GM23338 (cell line): ENCODE measurements around the gene YWHAE. TPM values are rescaled to one million over a fixed set of nuclear protein-coding genes. Genes with fewer than 3 reads are reported as not detected.

Source experiments
- ATAC-seq: fragments of 200-7000 bp; cut with Tn5 transposase; 3 replicates; pipeline ENCODE4 v1.9.1; 2020
- DNase-seq: peaks from one replicate; pipeline ENCODE4 v3.0.0-alpha.2; 2015; ENCODE audit warnings: low spot score
- H2AFZ ChIP-seq: fragments of 200-600 bp; sonication (generic); 2 replicates; pipeline ENCODE4 v1.8.0; 2016; ENCODE audit warnings: antibody characterized with exemption, mild to moderate bottlenecking, moderate library complexity
- H3F3A ChIP-seq: fragments of 200-600 bp; sonication (generic); replicated peaks from 2 replicates; pipeline ENCODE4 v1.8.0; 2017; ENCODE audit warnings: antibody characterized with exemption, mixed run types, low read depth
- H3K27ac ChIP-seq: fragments of 200-600 bp; sonication (generic); 2 replicates; pipeline ENCODE4 v1.6.1; 2016; ENCODE audit warnings: low read depth
- H3K27me3 ChIP-seq: fragments of 200-600 bp; sonication (generic); 2 replicates; pipeline ENCODE4 v1.8.0; 2016; ENCODE audit warnings: mild to moderate bottlenecking, mixed run types, moderate library complexity; ENCODE audit not compliant: insufficient read depth
- H3K36me3 ChIP-seq: fragments of 200-600 bp; sonication (generic); 2 replicates; pipeline ENCODE4 v1.8.0; 2016; ENCODE audit warnings: mild to moderate bottlenecking; ENCODE audit not compliant: insufficient read depth
- H3K4me1 ChIP-seq: fragments of 200-600 bp; sonication (generic); 2 replicates; pipeline ENCODE4 v1.8.0; 2016; ENCODE audit warnings: mild to moderate bottlenecking, moderate library complexity; ENCODE audit not compliant: insufficient read depth
- H3K4me2 ChIP-seq: fragments of 200-600 bp; sonication (generic); 2 replicates; pipeline ENCODE4 v1.7.1; 2017; ENCODE audit warnings: mixed run types
- H3K4me3 ChIP-seq: fragments of 200-600 bp; sonication (generic); 2 replicates; pipeline ENCODE4 v1.6.1; 2016; ENCODE audit warnings: mixed run types
- H3K79me2 ChIP-seq: fragments of 200-600 bp; sonication (generic); replicated peaks from 2 replicates; pipeline ENCODE4 v1.8.0; 2017; ENCODE audit warnings: mild to moderate bottlenecking; ENCODE audit not compliant: insufficient read depth
- H3K9me2 ChIP-seq: fragments of 200-600 bp; sonication (generic); 2 replicates; pipeline ENCODE4 v1.8.0; 2017; ENCODE audit not compliant: insufficient read depth
- H4K20me1 ChIP-seq: fragments of 200-600 bp; sonication (generic); replicated peaks from 2 replicates; pipeline ENCODE4 v1.8.0; 2017; ENCODE audit warnings: mild to moderate bottlenecking; ENCODE audit not compliant: insufficient read depth
- H3K27ac Mint-ChIP-seq: 2 replicates; pipeline ENCODE4 v1.8.0; 2020; ENCODE audit warnings: inconsistent platforms, mild to moderate bottlenecking, moderate library complexity, mixed read lengths
- H3K27me3 Mint-ChIP-seq: 3 replicates; pipeline ENCODE4 v1.8.0; 2022; ENCODE audit warnings: low read depth, mild to moderate bottlenecking, moderate library complexity, mixed read lengths, inconsistent platforms; ENCODE audit not compliant: insufficient read depth, poor library complexity
- H3K36me3 Mint-ChIP-seq: 3 replicates; pipeline ENCODE4 v1.8.0; 2021; ENCODE audit warnings: low read depth, mild to moderate bottlenecking, inconsistent platforms, moderate library complexity, mixed read lengths
- H3K4me1 Mint-ChIP-seq: 3 replicates; pipeline ENCODE4 v1.8.0; 2020; ENCODE audit warnings: mild to moderate bottlenecking, inconsistent platforms, mixed read lengths
- H3K4me3 Mint-ChIP-seq: 3 replicates; pipeline ENCODE4 v1.8.0; 2021; ENCODE audit warnings: moderate library complexity, mild to moderate bottlenecking, inconsistent platforms, mixed read lengths
- H3K9me3 Mint-ChIP-seq: 3 replicates; pipeline ENCODE4 v1.8.0; 2020; ENCODE audit warnings: moderate library complexity, mild to moderate bottlenecking, inconsistent platforms, mixed read lengths
- CREB1 ChIP-seq: fragments of 250-450 bp; sonication (Bioruptor Pico); IDR thresholded peaks from 2 replicates; pipeline ENCODE4 v1.5.0; 2020; ENCODE audit warnings: low read depth, mild to moderate bottlenecking, moderate library complexity
- CTCF ChIP-seq, 2 experiments: fragments of 200-600 bp in 1 of 2; sonication (generic) in 1 of 2; conservative IDR thresholded peaks; 2 replicates each; pipeline versions ENCODE4 v1.5.1 to v1.6.1; 2016 to 2017; ENCODE audit warnings: antibody characterized with exemption in 2 of 2, low read depth in 2 of 2, mild to moderate bottlenecking in 2 of 2, moderate library complexity in 1 of 2
- ETS1 ChIP-seq: IDR thresholded peaks from 2 replicates; pipeline ENCODE4 v1.6.1; 2016; ENCODE audit warnings: antibody characterized with exemption
- EZH2phosphoT487 ChIP-seq: fragments of 200-600 bp; sonication (generic); IDR thresholded peaks from one replicate; pipeline ENCODE4 v1.8.1; 2018; ENCODE audit warnings: antibody characterized with exemption; ENCODE audit not compliant: unreplicated experiment
- JUNB ChIP-seq: IDR thresholded peaks from one replicate; pipeline ENCODE4 v1.6.1; 2016; ENCODE audit warnings: antibody characterized with exemption; ENCODE audit not compliant: unreplicated experiment
- NANOG ChIP-seq: IDR thresholded peaks from 2 replicates; pipeline ENCODE4 v1.6.1; 2016; ENCODE audit warnings: antibody characterized with exemption, borderline replicate concordance
- POLR2AphosphoS5 ChIP-seq: IDR thresholded peaks from 2 replicates; pipeline ENCODE4 v1.6.1; 2016; ENCODE audit warnings: antibody characterized with exemption, low read depth
- REST ChIP-seq: IDR thresholded peaks from one replicate; pipeline ENCODE4 v1.6.1; 2018; ENCODE audit warnings: antibody characterized with exemption; ENCODE audit not compliant: unreplicated experiment
- STAT1 ChIP-seq: IDR thresholded peaks from one replicate; pipeline ENCODE4 v1.6.1; 2016; ENCODE audit warnings: antibody characterized with exemption; ENCODE audit not compliant: unreplicated experiment
- ZNF331 ChIP-seq: fragments of 250-450 bp; sonication (Bioruptor Pico); IDR thresholded peaks from 2 replicates; pipeline ENCODE4 v1.5.0; 2020; ENCODE audit warnings: low read depth, mild to moderate bottlenecking, moderate library complexity
- ZNF462 ChIP-seq: fragments of 250-450 bp; sonication (Bioruptor Pico); IDR thresholded peaks from 2 replicates; pipeline ENCODE4 v1.5.0; 2020; ENCODE audit warnings: mild to moderate bottlenecking, moderate library complexity
- polyA plus RNA-seq: library from polyadenylated mRNA; unstranded; fragments of >200 nt; fragmentation: Nextera tagmentation; extraction: Ambion mirVana; gene quantifications from 2 replicates; pipeline ENCODE4 v1.2.1, GENCODE V29; 2016
- total RNA-seq: library from RNA; depleted of rRNA; stranded (reverse); fragments of >200 nt; shearing (Covaris generic); gene quantifications from 2 replicates; pipeline ENCODE4 v1.2.3, GENCODE V29; 2014

YWHAE gene
- total and polyA plus RNA-seq, 2 experiments from 2014 or later, result 1,251 to 1,283 TPM

GRCh38 chr17:1386265-1386664 lies 13.8 kb downstream of the YWHAE start:
- no peaks in the 10 kb centered on the region for H3K9me2 ChIP-seq
- H3K4me2 ChIP-seq, result no peak overlapping the region
- no peak overlapping the region for H3K4me3 Mint-ChIP-seq
- H3K4me1 ChIP-seq, result peaks cover 41% of the 10 kb centered on the region
- H3K4me3 ChIP-seq, result no peak overlapping the region
- H3K36me3 Mint-ChIP-seq, result peaks cover 15% of the 10 kb centered on the region; the same call in 2 of the 3 replicates
- no peaks in the 10 kb centered on the region for H3K27me3 ChIP-seq
- no peak for TF ChIP-seq ZNF462 (CRISPR knock-in tag)
- TF ChIP-seq CTCF (conservative IDR thresholded peaks at IDR 0.05; ENCODE audit: low read depth in 2 of 2), result no peak
- TF ChIP-seq ZNF331 (CRISPR knock-in tag), result no peak
- no peak for TF ChIP-seq JUNB
- TF ChIP-seq EZH2phosphoT487, result no peak
- no peak for TF ChIP-seq REST
- TF ChIP-seq STAT1, result no peak
- no peak for TF ChIP-seq CREB1
- TF ChIP-seq NANOG, result no peak
- no peak for TF ChIP-seq POLR2AphosphoS5
- no peak for TF ChIP-seq ETS1
- H3K27ac ChIP-seq, result 0 out of 2 replicates have a peak overlapping the region, but pooled peaks have one; percentile 2
- H3K9me3 Mint-ChIP-seq, result no peaks in the 10 kb centered on the region
- ATAC-seq, result no peak
- H3K4me1 Mint-ChIP-seq, result peaks cover 31% of the 10 kb centered on the region
- no peak for DNase-seq
- H3K27me3 Mint-ChIP-seq, result peaks cover 8% of the 10 kb centered on the region
- H3K36me3 ChIP-seq, result peaks cover 6% of the 10 kb centered on the region; the same call in 1 of the 2 replicates
- H4K20me1 ChIP-seq, result peaks cover 97% of the 10 kb centered on the region
- H2AFZ ChIP-seq, result no peak overlapping the region
- H3F3A ChIP-seq, result peaks cover 7% of the 10 kb centered on the region; the same call in 1 of the 2 replicates
- peaks cover 100% of the 10 kb centered on the region for H3K79me2 ChIP-seq
- no peak overlapping the region for H3K27ac Mint-ChIP-seq
